Endodermal cell (in vitro differentiated cells): ENCODE measurements around the gene ZNF559. TPM values are rescaled to one million over a fixed set of nuclear protein-coding genes. Genes with fewer than 3 reads are reported as not detected.

Experiments used
- DNase-seq: peaks from one replicate; pipeline ENCODE4 v3.0.0-alpha.2; 2017
- H3K27ac ChIP-seq: 2 replicates; pipeline ENCODE4 v1.5.1; 2013; ENCODE audit warnings: mild to moderate bottlenecking, low read depth, low read length, moderate library complexity
- H3K27me3 ChIP-seq: 2 replicates; pipeline ENCODE4 v1.6.1; 2013; ENCODE audit warnings: mild to moderate bottlenecking, low read length, moderate library complexity; ENCODE audit not compliant: insufficient read depth, control insufficient read depth, poor library complexity, severe bottlenecking
- H3K36me3 ChIP-seq: 2 replicates; pipeline ENCODE4 v1.7.0; 2013; ENCODE audit warnings: mild to moderate bottlenecking, low read length, moderate library complexity; ENCODE audit not compliant: control insufficient read depth, insufficient read depth
- H3K4me1 ChIP-seq: one replicate; pipeline ENCODE4 v1.7.0; 2013; ENCODE audit warnings: low read length; ENCODE audit not compliant: control insufficient read depth, insufficient read depth
- H3K4me3 ChIP-seq: 2 replicates; pipeline ENCODE4 v1.5.1; 2013; ENCODE audit warnings: mild to moderate bottlenecking, low read length, moderate library complexity
- H3K9ac ChIP-seq: 2 replicates; pipeline ENCODE4 v1.6.1; 2013; ENCODE audit warnings: mild to moderate bottlenecking, low read length, moderate library complexity; ENCODE audit not compliant: poor library complexity, severe bottlenecking; ENCODE audit errors: extremely low read depth
- H3K9me3 ChIP-seq: 2 replicates; pipeline ENCODE4 v1.6.1; 2013; ENCODE audit warnings: mild to moderate bottlenecking, low read length, moderate library complexity; ENCODE audit not compliant: control insufficient read depth
- H3K27ac Mint-ChIP-seq: 2 replicates; pipeline ENCODE4 v1.8.0; 2020; ENCODE audit warnings: mixed read lengths
- H3K27me3 Mint-ChIP-seq: 2 replicates; pipeline ENCODE4 v1.8.0; 2021; ENCODE audit warnings: mild to moderate bottlenecking, mixed read lengths; ENCODE audit not compliant: insufficient read depth
- H3K36me3 Mint-ChIP-seq: 2 replicates; pipeline ENCODE4 v1.8.0; 2020; ENCODE audit warnings: low read depth, mixed read lengths
- H3K4me1 Mint-ChIP-seq: 2 replicates; pipeline ENCODE4 v1.8.0; 2020; ENCODE audit warnings: mixed read lengths
- H3K4me3 Mint-ChIP-seq: 2 replicates; pipeline ENCODE4 v1.8.0; 2020; ENCODE audit warnings: mild to moderate bottlenecking, moderate library complexity, mixed read lengths
- H3K9me3 Mint-ChIP-seq: 2 replicates; pipeline ENCODE4 v1.8.0; 2020; ENCODE audit warnings: mild to moderate bottlenecking, mixed read lengths
- WGBS, 2 experiments: methylation state at CpG; one replicate each; pipeline versions ENCODE4 v1.1.5 to v1.1.7; 2013; ENCODE audit warnings: missing lambda C conversion rate in 2 of 2, mixed read lengths in 1 of 2; ENCODE audit not compliant: insufficient coverage in 1 of 2, insufficient read length in 1 of 2; 5-methylcytosine and 5-hydroxymethylcytosine counted together
- total RNA-seq, 2 donors: library from RNA; stranded (reverse); fragmentation: NEBNext Ultra II Directional in 1 of 2; extraction: Animal tissue kit (Norgen Biotek cat#: 25700) in 1 of 2; gene quantifications; 2 replicates in 1 of 2; 3 replicates in 1 of 2; pipeline ENCODE4 v1.2.1, GENCODE V29; 2021
- TF ChIP-seq, protein P1 (sequence below): fragments of 200-600 bp; sonication (generic); conservative IDR thresholded peaks from 2 replicates; pipeline ENCODE4 v1.5.0; 2021; ENCODE audit warnings: antibody characterized with exemption, mild to moderate bottlenecking

ZNF559 gene
- total RNA-seq, 2 donors from 2014 or later = 18.1 to 27.0 TPM

DNA sequence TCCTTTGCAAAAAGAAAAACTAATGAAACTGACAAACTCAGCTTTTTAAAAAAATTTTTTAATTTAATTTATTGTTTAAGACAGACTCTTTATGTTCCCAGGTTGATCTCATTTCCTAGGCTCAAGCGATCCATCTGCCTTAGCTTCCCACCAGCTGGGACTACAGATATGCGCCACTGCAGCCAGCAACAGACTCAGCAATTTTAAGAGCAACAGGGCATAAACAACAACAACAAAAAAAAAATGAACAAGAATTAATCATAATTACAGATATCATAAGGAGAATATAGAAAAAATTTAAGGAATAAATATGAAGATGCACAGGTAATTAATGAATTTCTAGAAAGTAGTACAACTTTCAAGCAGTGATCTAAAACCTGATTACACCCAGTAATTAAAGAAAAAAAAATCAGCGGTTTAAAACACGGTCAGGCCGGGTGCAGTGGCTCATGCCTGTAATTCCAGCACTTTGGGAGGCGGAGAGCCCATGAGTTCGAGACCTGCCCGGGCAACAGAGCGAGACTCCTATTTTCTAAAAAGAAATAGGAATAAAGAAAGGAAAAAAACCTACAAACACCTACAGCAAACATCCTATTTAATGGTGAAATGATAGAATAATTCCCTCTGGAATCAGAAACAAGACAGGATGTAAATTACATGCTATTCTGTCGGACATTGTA, 15.7 kb upstream of the ZNF559 start:
- Histone ChIP-seq H3K27ac (no peak overlapping the region), H3K4me3 (peak overlapping the region; percentile 95), H3K9me3 (peaks cover 33% of the 10 kb centered on the region), H3K4me1 (no peaks in the 10 kb centered on the region), H3K9ac (no peak overlapping the region), H3K27me3 (no peaks in the 10 kb centered on the region), H3K36me3 (peaks cover 10% of the 10 kb centered on the region)
- peaks cover 6% of the 10 kb centered on the region for H3K27me3 Mint-ChIP-seq
- no peak for DNase-seq
- H3K9me3 Mint-ChIP-seq = peaks cover 47% of the 10 kb centered on the region
- H3K4me3 Mint-ChIP-seq = peak overlapping the region; percentile 87
- peaks cover 2% of the 10 kb centered on the region for H3K4me1 Mint-ChIP-seq
- H3K36me3 Mint-ChIP-seq = peaks cover 19% of the 10 kb centered on the region
- 83 to 84% methylated on average over 1 to 9 of the region's 10 CpGs for WGBS, 2 experiments
- TF ChIP-seq, protein P1, sequence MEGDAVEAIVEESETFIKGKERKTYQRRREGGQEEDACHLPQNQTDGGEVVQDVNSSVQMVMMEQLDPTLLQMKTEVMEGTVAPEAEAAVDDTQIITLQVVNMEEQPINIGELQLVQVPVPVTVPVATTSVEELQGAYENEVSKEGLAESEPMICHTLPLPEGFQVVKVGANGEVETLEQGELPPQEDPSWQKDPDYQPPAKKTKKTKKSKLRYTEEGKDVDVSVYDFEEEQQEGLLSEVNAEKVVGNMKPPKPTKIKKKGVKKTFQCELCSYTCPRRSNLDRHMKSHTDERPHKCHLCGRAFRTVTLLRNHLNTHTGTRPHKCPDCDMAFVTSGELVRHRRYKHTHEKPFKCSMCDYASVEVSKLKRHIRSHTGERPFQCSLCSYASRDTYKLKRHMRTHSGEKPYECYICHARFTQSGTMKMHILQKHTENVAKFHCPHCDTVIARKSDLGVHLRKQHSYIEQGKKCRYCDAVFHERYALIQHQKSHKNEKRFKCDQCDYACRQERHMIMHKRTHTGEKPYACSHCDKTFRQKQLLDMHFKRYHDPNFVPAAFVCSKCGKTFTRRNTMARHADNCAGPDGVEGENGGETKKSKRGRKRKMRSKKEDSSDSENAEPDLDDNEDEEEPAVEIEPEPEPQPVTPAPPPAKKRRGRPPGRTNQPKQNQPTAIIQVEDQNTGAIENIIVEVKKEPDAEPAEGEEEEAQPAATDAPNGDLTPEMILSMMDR = no peak
- no peak overlapping the region for H3K27ac Mint-ChIP-seq

DNA sequence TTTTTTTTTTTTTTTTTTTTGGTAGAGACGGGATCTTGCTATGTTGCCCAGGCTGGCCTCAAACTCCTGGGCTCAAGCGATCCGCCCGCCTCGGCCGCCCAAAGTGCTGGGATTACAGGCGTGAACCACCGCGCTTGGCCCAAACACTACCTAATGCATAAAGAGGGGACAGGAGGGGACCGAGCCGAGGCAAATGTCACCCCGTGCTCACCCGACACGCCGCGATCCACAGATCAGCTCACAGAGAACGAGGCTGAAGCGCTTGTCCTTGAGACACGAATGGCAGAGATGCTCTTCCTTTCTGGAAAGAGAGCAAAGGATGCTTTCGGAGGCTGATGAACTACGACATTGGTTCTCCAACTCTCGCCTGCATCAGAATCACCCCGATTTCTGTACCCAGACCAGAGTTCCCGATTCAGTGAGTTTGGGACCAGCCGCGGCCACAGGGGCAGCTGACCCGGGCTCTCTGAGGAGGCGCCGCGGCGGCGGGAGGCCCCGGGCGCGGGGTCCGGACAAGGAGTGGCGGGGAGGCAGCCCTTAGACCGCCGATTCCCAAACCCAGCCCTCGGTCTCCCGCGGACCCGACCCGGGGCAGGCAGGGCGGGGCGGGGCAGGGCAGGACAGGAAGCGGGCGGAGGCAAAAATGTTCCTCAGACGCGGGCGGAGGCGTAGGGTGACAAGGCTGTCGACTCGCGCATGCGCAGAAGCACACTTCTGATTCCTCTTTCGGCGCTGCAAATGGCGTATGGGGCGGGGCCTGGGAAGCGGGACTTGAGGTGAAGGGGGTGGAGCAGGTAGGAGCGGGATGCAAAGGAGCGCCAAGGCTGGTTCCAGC, 14.6 kb upstream of the ZNF559 start, which contains the start of gene ZNF699:
Gene ZNF699 (minus strand): TSS at position 700 of the 835 bp plus-strand sequence. CDS start 4,719 bp downstream, outside the sequence.
- Mint-ChIP-seq H3K9me3 (peaks cover 51% of the 10 kb centered on the region), H3K4me1 (peaks cover 2% of the 10 kb centered on the region), H3K27ac (peak within 1 kb of the TSS; percentile 99), H3K4me3 (peak within 1 kb of the TSS; percentile 87), H3K36me3 (peaks cover 8% of the 10 kb centered on the region), H3K27me3 (peaks cover 6% of the 10 kb centered on the region)
- H3K9me3 ChIP-seq = peaks cover 30% of the 10 kb centered on the region
- no peaks in the 10 kb centered on the region for H3K4me1 ChIP-seq
- peak within 1 kb of the TSS; percentile 95 for H3K4me3 ChIP-seq
- TF ChIP-seq, protein P1 = no peak
- H3K27ac ChIP-seq = peak within 1 kb of the TSS; percentile 12
- 0 to 4% methylated on average over 16 to 63 of the region's 63 CpGs for WGBS, 2 experiments
- H3K9ac ChIP-seq = peak within 1 kb of the TSS; percentile 77
- peaks cover 1% of the 10 kb centered on the region for H3K36me3 ChIP-seq
- DNase-seq = peak; percentile 99
- H3K27me3 ChIP-seq = no peaks in the 10 kb centered on the region

DNA sequence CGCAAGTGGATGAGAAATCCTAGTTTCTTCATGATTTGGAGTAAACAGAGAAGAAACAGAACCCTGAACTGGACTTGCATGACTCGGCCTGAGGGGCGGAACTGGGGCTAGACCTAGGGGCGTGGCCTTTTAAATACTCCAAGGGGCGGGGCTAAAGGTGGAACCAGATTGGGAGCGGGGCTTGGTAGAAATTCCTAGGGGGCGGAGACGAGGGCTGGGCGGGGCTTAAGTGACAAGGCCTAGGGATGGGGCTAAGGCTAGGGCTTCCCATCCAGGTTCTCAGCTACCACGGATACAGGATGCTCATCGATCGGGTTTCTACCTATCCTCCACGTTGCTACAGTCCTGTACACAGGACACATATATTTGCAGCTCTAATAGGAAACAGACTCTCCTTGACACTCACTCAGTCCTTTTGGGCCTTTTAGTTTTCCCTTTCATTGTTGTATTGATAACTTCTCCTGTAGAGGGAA, 14.0 kb upstream of the ZNF559 start:
- H3K9me3 ChIP-seq = peaks cover 33% of the 10 kb centered on the region
- DNase-seq = peak; percentile 98
- peak overlapping the region; percentile 87 for H3K4me3 Mint-ChIP-seq
- WGBS, 2 experiments = 9 to 31% methylated on average over 4 to 13 of the region's 13 CpGs
- H3K4me1 Mint-ChIP-seq = peaks cover 2% of the 10 kb centered on the region
- no peaks in the 10 kb centered on the region for H3K36me3 ChIP-seq
- TF ChIP-seq, protein P1 = no peak
- peaks cover 54% of the 10 kb centered on the region for H3K9me3 Mint-ChIP-seq
- H3K27ac Mint-ChIP-seq = peak overlapping the region; percentile 99
- no peaks in the 10 kb centered on the region for H3K27me3 ChIP-seq
- no peaks in the 10 kb centered on the region for H3K4me1 ChIP-seq
- peak overlapping the region; percentile 77 for H3K9ac ChIP-seq
- peak overlapping the region; percentile 95 for H3K4me3 ChIP-seq
- H3K27me3 Mint-ChIP-seq = peaks cover 8% of the 10 kb centered on the region
- no peak overlapping the region for H3K27ac ChIP-seq
- peaks cover 2% of the 10 kb centered on the region for H3K36me3 Mint-ChIP-seq
